HS-27A (cell line): ENCODE measurements around the gene COL6A3.

Experiments
- DNase-seq: peaks from one replicate; pipeline ENCODE4 v3.0.0-alpha.2; 2012; ENCODE audit warnings: low read depth, missing footprints

Gene COL6A3

GRCh38 chr2:237413777-237414661 lies at the start of gene COL6A3:
TSS of gene COL6A3 (minus strand) at chr2:237414164. CDS start at chr2:237396817, 17,347 bp downstream.
- DNase-seq: no peak

DNA sequence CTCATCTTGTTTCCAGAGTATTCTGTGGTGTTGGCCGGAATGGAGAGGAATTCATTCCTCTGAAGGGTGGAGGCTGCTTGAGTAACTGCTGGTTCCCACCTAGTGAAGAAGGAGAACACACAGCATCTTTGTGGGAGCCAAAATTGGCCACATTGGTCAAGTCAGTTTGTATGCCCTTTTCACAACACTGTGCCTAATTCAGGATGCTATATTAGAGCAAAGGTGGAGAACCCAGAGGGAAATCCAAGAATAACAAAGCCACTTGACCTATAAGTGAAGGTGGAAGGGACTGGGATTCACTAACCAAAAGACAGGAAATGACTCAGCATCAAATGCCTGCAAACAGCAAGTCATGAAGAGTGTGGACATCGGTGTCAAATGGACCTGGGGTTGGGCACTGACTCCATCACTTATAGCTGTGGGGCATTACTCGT lies 45.8 kb upstream of the COL6A3 start:
- DNase-seq: no peak

GRCh38 chr2:237459226-237459625 lies 45.3 kb upstream of the COL6A3 start:
- DNase-seq: no peak

DNA sequence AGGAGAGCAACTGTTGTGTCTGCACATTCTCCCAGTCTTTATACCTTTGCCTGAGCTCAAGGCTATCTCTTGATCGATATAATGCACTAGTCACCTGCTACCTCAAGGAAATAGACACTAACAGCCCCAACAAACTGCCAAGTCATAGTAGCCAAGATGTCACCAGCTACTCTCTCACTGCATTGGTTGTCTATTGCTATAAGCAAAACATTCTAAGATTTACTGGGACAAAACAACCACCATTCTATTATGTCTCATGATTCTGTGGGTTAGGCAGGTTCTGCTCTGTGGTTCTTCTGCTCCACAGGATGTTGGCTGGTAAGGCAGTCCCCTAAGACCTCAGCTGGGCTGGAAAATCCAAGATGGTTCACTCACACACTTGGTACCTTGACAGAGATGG lies 44.6 kb upstream of the COL6A3 start:
- DNase-seq: no peak

GRCh38 chr2:237457388-237457941 lies 43.5 kb upstream of the COL6A3 start:
- no peak for DNase-seq

DNA sequence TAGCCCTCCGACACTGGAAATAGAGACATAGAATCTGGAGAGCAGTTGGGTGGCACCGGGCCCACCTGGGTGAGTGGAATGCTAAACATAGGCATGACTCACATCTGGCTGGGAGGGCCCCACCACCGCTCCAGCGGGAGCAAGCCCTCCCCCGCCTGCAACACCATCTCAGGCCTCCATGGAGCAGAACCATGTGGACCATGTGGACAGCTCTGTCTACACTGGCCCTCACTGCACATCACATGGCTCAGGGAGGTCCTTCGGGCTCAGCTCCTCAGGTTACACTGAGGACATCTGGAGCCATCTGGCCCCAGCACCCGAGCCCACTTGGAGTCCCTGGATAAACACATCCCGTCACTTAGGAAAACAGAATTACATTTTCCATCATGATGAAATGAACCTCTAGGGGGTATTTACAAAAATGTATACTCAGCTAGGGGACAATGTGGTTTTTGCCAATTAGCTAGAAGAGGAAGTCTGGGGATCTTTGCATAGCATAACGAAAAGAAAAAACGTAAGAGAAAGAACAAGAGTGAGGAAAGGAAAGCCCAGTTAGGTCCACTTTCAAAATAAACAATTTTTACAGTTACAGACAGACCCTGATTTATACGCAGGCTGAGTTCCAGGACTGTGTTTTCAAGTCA lies 42.4 kb upstream of the COL6A3 start:
- DNase-seq: no peak

- DNase-seq: no peak
These were observed 41.8 kb upstream of the COL6A3 start for GRCh38 chr2:237455764-237456163.

DNA sequence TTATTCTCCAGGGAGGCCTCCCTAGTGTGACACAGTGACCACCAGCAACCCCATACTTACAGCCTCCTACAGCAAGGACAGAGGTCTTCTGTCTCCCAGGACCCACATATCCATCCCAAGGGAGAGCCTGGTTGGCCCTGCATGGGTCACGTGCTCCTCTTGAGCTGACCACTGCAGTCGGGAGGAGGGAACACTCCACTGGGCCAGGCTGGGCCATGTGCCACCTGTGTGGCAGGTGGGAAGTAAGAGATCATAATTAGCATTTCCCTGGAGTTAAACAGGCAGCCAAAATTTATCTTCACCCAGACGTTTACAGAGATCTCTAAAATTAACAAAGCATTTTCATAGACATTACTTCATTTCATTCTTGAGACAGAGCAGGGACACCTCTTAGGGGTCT lies 39.7 kb upstream of the COL6A3 start:
- no peak for DNase-seq

DNA sequence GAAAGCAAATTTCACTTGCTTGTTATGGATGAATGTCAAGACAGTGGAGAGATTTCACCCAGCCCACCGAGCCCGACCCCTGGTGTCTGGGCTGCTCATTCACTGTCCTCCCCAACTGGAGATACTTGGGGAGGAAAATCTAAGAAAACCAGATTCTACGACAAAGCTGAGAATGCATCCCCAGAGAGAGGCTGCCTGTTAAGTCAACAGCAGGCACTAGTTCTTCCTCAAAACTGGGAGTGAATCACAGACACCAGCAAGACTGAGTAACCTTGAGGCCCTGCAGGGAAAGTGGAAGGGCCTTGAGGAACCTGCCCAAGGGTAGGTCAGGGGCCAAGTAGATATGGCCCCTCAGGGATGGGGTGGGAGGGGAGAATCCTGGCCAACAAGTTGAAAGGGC lies 38.9 kb upstream of the COL6A3 start:
- DNase-seq: no peak

DNA sequence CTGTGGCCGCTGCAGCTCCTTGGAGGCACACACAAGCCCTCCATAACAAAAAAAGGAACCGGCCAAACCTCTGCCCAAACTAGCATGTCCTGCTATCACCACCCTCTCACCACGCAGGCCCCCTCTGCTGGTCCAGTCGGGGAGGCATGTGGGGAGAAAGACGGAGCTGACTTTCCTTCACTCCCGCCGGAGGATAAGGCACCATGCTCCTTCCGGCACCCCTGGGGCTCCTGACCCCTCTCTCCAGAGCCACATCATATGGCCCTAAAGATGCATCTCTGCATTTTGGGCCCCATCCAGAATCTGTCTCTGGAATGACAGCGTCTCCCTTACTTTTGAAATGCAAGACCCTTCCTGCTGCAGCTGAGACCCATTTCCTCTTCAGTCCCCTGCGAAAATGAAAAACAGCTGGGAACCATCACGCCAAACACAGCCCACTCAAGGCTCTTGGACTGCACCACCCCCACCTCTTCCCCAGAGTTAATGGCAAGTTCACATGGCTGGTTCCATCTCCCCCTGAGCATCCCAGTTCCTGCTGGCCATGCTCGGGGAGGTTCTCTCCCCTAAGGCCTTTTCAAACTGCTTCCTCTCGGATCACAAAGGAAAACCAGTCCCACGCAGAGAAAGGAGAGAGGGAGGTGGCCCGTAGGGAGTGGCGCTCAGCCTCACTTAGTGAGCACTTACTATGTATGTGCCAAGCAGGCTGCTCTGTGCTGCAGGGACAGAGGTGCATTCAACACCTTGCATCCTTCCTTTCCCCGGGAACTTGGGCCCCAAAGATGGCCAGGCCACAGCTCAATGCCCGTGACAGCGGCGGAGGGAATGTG lies 37.9 kb upstream of the COL6A3 start:
- DNase-seq: no peak

GRCh38 chr2:237450583-237450982 lies 36.6 kb upstream of the COL6A3 start:
- DNase-seq: no peak

- no peak for DNase-seq
These were observed 36.1 kb upstream of the COL6A3 start for GRCh38 chr2:237450108-237450507.

DNA sequence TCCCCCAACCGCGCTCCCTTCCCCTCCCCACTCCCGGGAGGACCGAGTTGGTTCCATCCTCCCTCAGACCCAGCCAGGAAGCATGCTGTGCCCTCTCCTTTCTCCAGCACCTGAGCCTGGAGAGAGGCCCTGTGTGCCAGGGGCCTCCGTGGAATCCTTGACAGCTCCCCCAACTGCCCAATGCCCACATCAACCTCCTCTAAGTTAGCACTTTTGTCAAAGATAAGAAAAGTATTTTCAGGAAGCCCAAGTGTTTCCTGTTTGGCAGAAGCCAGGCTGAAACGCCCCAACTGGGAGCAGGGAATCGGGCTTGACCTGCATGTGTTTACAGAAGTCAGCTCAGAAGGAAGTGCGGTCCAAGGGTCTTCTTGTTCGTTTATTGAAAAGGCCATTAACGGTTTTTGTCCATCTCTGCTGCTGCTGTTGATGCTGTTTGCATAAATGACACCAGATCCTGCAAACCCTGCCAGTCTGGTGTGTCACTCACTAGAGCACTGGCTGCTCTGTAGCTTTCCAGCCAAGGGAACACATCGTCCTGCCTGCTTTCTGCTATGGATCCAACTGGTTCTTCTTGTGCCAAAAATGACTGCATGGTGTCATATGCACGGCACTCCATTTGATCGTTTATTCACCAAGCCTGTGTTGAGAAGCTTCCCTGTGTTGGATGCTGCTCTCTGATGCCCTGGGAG lies 35.4 kb upstream of the COL6A3 start:
- no peak for DNase-seq

DNA sequence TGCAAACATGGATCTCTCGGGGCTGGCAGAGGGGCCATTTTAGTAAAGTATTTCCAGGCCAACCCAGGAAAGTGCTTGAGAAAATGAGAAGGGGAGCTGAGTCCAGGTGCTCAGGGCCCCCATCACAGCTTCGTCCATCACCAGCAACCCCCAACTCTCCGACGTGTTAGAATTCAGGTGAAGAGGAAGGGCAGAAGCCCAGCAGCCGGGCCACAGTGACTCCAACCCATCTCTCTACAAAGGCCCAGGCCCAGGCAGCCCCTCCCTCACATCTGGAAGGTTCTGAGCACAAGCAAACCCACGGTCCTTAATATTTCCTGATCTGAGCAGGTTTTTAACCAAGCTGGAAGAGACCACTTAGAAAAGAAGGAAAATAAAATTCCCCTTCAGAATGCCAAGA lies 34.7 kb upstream of the COL6A3 start:
- no peak for DNase-seq

DNA sequence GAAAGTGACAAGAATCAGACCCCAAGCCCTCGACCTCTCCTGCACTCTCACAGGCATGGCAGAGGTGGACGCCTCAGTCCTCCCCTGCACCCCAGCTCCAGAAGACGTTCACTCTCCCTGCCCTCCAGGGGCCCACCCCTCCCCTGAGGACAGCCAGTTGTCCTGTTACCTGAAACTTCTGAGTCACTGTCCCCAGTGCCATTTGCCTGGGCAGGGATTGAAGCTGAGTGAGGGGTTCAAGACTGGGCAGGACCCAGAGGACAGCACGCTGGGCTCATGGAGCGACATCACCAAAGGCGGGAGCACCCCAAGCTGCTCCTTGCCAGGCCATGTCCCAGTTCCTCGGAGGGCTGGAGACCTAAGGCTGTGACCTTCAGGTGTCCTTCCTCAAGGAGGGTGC lies 34.2 kb upstream of the COL6A3 start:
- no peak for DNase-seq

DNA sequence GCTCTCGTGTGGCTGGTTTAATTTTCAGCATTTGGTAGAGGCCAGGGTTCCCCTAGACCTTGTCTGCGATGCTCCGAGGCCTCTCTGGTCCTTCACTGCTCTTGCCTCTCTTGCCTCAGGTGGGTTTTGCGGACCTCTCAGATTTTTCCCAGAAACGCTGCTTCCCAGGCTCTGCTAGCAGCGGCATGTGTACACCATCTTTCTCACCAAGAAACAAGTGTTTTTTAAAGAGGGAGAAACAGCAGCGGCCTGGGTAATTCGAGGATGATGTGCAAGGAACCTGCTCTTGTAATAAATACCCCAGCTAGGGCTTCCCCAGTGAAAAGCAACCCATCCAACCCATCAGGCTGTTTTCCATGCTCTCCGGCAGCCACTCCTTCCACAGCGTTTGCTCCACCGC lies 33.5 kb upstream of the COL6A3 start:
- DNase-seq: no peak

DNA sequence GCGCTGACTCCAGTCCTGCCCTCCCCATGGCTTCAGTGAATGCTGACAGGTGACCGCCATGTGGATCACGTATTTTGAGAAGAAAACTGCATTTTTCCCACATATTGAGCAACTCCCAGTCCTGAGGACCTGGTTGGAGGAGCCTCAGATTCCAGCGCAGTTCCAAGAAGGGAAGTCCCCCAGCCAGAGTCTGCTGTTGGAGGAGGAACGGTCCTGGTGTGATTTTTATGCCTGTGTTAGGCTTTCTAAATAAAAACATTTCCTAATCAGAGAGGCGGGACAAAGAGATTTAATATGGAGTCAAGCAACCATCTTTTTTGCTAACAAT lies 32.3 kb upstream of the COL6A3 start:
- no peak for DNase-seq

- no peak for DNase-seq
These were observed 31.8 kb upstream of the COL6A3 start for GRCh38 chr2:237445611-237446337.

DNA sequence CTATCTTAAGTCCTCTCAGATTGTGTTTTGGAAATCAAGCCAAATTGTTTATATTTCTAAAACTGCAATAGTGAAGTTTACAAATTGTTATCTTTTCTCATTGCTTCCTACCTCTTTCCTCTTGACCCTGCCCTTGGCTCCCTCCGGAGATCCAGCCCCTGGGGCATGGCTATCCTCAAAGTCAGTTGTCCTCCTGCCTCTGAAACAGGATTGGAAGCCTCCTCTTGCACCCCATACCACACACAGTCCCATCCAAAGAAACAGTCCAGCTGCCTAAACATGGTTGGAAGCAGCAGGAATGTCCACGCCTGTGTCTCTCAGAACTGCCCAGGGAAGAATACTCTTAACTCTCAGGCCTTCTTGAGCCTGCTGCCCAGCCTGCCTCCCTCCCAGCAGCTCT lies 30.1 kb upstream of the COL6A3 start:
- no peak for DNase-seq

DNA sequence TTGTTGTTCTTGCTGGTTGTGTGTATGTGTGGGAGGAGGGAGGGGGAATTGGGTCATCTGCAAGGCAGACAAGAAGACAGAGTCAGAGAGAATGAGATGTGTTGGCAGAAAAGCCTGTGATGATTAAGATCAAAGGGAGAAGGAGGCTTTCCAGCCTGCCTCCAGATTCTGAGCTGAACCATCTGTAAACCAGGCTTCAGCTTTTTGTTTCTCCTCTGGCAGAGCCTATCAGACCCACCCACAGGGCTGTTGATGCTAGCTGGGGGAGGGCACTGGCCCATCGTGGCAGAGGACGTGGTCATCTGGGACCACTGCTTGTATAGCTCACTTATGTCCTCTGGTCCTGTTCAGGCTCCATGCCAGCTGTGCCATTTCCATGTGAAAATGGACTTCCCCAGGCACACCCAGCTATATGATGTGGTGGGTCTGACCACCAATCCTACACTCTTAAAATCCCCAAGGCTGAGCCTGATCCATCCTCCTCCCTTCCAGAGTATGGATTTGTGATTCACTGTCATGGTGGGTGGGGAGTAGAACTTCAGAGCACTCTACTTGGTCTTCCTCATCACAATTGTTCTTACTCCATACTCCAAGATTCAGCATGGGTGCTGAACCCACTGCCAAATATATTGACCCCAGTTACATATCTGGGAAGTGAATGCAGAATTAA lies 27.8 kb upstream of the COL6A3 start:
- no peak for DNase-seq
